ENCODE measurements around the gene COBLL1. TPM values are rescaled to one million over a fixed set of nuclear protein-coding genes. Genes with fewer than 3 reads are reported as not detected.
A peak's percentile ranks its signal among the peaks of the same experiment; 100 is the strongest.

Gene COBLL1
- total and polyA plus RNA-seq, 2 experiments from 2014 or later: 87.3 to 146 TPM

GRCh38 chr2:164793529-164793928, 48.1 kb downstream of the COBLL1 start:
- H3K36me3 ChIP-seq (replicated peaks; ENCODE audit: insufficient read depth, low read depth): no peaks in the 10 kb centered on the region
- H3K79me2 ChIP-seq: peaks cover 96% of the 10 kb centered on the region
- H3K9me2 ChIP-seq (replicated peaks; ENCODE audit: insufficient read depth): no peaks in the 10 kb centered on the region
- no peak overlapping the region for H3K4me3 ChIP-seq
- TF ChIP-seq EZH2 (IDR thresholded peaks at IDR 0.05; ENCODE audit: borderline replicate concordance) (no peak), CTCF (IDR thresholded peaks at IDR 0.05; ENCODE audit: poor library complexity) (no peak), EZH2phosphoT487 (IDR thresholded peaks at IDR 0.05; ENCODE audit: low read depth, severe bottlenecking, unreplicated experiment) (no peak)
- no peaks in the 10 kb centered on the region for H3K9me3 ChIP-seq (ENCODE audit: low read depth)
- H3K27ac ChIP-seq: peak overlapping the region; percentile 28
- peaks cover 5% of the 10 kb centered on the region for H4K20me1 ChIP-seq (ENCODE audit: insufficient read depth, poor library complexity, severe bottlenecking)
- H2AFZ ChIP-seq: no peak overlapping the region
- peak overlapping the region; percentile 33 for H3K4me2 ChIP-seq
- H3K27me3 ChIP-seq: no peaks in the 10 kb centered on the region
- 69% methylated on average over 1 of the region's 1 CpG for WGBS (ENCODE audit: low lambda C conversion rate, missing lambda C conversion rate)
- H3K4me1 ChIP-seq (ENCODE audit: insufficient read depth): peaks cover 19% of the 10 kb centered on the region
- DNase-seq (ENCODE audit: low spot score): no peak

DNA sequence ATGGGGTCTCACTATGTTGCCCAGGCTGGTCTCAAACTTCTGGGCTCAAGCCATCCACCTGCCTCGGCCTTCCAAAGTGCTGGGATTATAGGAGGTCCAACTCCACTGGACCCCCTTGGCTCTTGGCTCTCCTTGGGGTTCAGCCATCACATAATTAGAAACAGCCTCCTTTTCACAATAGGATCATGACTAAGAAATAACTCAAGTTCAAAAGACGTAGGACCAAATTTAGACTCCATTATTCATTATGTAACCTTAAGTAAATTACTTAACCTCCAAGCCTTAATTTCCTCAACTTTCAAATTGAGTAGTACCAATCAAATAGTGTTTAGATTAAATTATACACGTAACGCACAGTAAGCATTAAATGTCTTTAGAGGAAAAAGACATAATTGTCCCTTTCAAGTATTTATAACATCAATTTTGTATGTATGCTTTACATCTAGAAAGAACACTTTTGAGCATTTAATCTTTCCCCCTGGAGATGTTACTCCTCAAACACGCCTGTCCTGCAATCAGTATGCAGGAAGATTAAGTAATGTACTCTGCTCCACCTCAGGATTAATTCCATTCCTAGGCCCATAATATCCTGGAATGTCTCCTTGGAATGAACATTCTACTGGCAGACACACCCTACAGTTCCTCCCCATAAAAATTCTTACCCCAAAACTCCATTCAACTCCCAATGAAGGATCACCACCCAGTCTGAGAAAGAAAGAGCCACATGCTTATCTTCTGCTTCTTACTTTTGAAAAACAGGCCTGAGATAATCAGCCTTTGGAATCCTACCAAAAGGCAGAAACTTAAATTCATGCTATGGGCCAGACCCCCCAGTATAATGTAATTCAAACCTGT, 49.1 kb downstream of the COBLL1 start:
- peak overlapping the region; percentile 33 for H3K4me2 ChIP-seq
- 66% methylated on average over 5 of the region's 5 CpGs for WGBS (ENCODE audit: low lambda C conversion rate, missing lambda C conversion rate)
- no peak overlapping the region for H3K4me3 ChIP-seq
- H3K27me3 ChIP-seq: no peaks in the 10 kb centered on the region
- H4K20me1 ChIP-seq (ENCODE audit: insufficient read depth, poor library complexity, severe bottlenecking): peaks cover 5% of the 10 kb centered on the region
- no peaks in the 10 kb centered on the region for H3K9me2 ChIP-seq (replicated peaks; ENCODE audit: insufficient read depth)
- H3K9me3 ChIP-seq (ENCODE audit: low read depth): no peaks in the 10 kb centered on the region
- H3K79me2 ChIP-seq: peaks cover 96% of the 10 kb centered on the region
- DNase-seq (ENCODE audit: low spot score): no peak
- peaks cover 19% of the 10 kb centered on the region for H3K4me1 ChIP-seq (ENCODE audit: insufficient read depth)
- H3K36me3 ChIP-seq (replicated peaks; ENCODE audit: insufficient read depth, low read depth): no peaks in the 10 kb centered on the region
- TF ChIP-seq CTCF (IDR thresholded peaks at IDR 0.05; ENCODE audit: poor library complexity): no peak
- no peak for TF ChIP-seq EZH2 (IDR thresholded peaks at IDR 0.05; ENCODE audit: borderline replicate concordance)
- TF ChIP-seq EZH2phosphoT487 (IDR thresholded peaks at IDR 0.05; ENCODE audit: low read depth, severe bottlenecking, unreplicated experiment): no peak
- H2AFZ ChIP-seq: no peak overlapping the region
- H3K27ac ChIP-seq: peak overlapping the region; percentile 28

GRCh38 chr2:164789968-164790367, 51.7 kb downstream of the COBLL1 start:
- 97% methylated on average over 5 of the region's 5 CpGs for WGBS (ENCODE audit: low lambda C conversion rate, missing lambda C conversion rate)
- H3K36me3 ChIP-seq (replicated peaks; ENCODE audit: insufficient read depth, low read depth): no peaks in the 10 kb centered on the region
- H2AFZ ChIP-seq: no peak overlapping the region
- H3K4me2 ChIP-seq: no peak overlapping the region
- H3K27me3 ChIP-seq: no peaks in the 10 kb centered on the region
- no peaks in the 10 kb centered on the region for H3K9me3 ChIP-seq (ENCODE audit: low read depth)
- TF ChIP-seq EZH2 (IDR thresholded peaks at IDR 0.05; ENCODE audit: borderline replicate concordance) (no peak), EZH2phosphoT487 (IDR thresholded peaks at IDR 0.05; ENCODE audit: low read depth, severe bottlenecking, unreplicated experiment) (no peak), CTCF (IDR thresholded peaks at IDR 0.05; ENCODE audit: poor library complexity) (no peak)
- peaks cover 96% of the 10 kb centered on the region for H3K79me2 ChIP-seq
- no peak for DNase-seq (ENCODE audit: low spot score)
- no peaks in the 10 kb centered on the region for H3K9me2 ChIP-seq (replicated peaks; ENCODE audit: insufficient read depth)
- H3K4me3 ChIP-seq: no peak overlapping the region
- peaks cover 19% of the 10 kb centered on the region for H3K4me1 ChIP-seq (ENCODE audit: insufficient read depth)
- H4K20me1 ChIP-seq (ENCODE audit: insufficient read depth, poor library complexity, severe bottlenecking): peaks cover 11% of the 10 kb centered on the region
- no peak overlapping the region for H3K27ac ChIP-seq

Data from hepatocyte (in vitro differentiated cells).